GM21723 (cell line): Measurements from ENCODE around the gene KRTAP10-2.
"Not testable (repeated sequence)": the region's sequence is repeated elsewhere in the genome, so short reads cannot be mapped to it uniquely, and the experiment has no call there.

Experiments
- ATAC-seq: cut with Tn5 transposase; IDR thresholded peaks from one replicate; pipeline ENCODE4 v1.9.1; 2021; ENCODE audit warnings: mild to moderate bottlenecking, moderate library complexity; ENCODE audit not compliant: unreplicated experiment

The KRTAP10-2 gene, protein sequence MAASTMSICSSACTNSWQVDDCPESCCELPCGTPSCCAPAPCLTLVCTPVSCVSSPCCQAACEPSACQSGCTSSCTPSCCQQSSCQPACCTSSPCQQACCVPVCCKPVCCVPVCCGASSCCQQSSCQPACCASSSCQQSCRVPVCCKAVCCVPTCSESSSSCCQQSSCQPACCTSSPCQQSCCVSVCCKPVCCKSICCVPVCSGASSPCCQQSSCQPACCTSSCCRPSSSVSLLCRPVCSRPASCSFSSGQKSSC

DNA sequence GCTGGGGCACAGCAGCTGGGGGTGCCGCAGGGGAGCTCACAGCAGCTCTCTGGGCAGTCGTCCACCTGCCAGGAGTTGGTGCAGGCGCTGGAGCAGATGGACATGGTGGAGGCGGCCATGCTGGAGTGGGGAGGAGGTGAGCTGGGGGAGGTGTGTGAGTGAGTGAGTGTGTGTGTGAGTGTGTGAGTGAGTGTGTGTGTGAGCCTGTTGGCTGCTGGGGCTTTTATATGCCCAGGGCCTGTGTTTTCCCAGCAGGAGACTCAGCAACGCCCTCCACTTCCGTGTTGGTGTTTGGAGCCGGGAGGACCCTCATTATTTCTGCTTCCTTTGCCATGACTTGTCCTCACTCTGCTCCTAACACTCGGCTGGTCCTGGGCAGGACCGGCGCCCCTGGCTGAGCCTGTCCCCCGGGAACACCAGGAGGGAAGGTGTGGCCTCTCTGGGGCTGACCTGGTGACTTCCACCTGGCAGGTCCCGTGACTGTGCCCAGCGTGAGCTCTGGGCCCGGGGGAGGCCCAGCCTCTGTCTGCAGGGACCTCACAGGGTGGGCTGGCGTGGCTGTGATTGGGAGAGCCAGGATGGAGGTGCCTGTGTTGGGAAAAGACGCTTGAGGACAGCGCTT, at the start of gene KRTAP10-2:
Gene KRTAP10-2, minus strand, starts transcription at position 166 of the 622 bp plus-strand sequence. Its CDS starts 47 bp downstream, at position 119.
- ATAC-seq = no peak

DNA sequence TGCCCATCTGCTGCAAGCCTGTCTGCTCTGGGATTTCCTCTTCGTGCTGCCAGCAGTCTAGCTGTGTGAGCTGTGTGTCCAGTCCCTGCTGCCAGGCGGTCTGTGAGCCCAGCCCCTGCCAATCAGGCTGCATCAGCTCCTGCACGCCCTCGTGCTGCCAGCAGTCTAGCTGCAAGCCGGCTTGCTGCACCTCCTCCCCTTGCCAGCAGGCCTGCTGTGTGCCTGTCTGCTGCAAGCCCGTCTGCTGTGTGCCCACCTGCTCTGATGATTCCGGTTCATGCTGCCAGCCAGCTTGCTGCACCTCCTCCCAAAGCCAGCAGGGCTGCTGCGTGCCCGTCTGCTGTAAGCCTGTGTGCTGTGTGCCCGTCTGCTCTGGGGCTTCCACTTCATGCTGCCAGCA, 49.8 kb upstream of the KRTAP10-2 start:
- ATAC-seq = not testable (repeated sequence)

DNA sequence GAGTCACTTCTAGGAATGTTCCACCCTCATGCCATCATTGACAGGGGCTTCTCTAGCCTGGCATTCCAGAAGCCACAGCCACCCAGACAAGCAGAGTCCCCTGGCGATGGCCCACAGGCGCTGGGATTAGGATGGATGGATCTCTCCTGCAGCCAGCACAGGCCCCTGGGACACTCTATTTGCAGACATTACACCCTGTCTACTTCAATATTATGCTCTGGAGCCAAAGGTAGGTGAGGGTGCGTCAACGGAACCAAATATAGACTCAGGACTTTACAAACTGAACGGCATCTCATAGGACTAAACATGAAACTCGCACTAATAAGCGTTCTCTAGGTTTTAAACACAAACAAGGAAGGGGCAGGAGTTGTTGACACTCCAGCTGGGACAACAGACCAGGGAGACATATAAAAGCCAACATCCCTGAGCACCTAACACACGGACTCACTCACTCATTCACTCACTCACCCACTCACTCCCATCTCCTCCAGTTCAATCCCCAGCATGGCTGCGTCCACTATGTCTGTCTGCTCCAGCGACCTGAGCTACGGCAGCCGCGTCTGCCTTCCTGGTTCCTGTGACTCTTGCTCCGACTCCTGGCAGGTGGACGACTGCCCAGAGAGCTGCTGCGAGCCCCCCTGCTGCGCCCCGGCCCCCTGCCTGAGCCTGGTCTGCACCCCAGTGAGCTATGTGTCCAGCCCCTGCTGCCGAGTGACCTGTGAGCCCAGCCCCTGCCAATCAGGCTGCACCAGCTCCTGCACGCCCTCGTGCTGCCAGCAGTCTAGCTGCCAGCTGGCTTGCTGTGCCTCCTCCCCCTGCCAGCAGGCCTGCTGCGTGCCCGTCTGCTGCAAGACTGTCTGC, 49.0 kb upstream of the KRTAP10-2 start, which contains the start of gene KRTAP10-7:
Gene KRTAP10-7, plus strand, starts transcription at position 480 of the 861 bp plus-strand sequence. Its CDS starts 25 bp downstream, at position 505.
- ATAC-seq = not testable (repeated sequence)

DNA sequence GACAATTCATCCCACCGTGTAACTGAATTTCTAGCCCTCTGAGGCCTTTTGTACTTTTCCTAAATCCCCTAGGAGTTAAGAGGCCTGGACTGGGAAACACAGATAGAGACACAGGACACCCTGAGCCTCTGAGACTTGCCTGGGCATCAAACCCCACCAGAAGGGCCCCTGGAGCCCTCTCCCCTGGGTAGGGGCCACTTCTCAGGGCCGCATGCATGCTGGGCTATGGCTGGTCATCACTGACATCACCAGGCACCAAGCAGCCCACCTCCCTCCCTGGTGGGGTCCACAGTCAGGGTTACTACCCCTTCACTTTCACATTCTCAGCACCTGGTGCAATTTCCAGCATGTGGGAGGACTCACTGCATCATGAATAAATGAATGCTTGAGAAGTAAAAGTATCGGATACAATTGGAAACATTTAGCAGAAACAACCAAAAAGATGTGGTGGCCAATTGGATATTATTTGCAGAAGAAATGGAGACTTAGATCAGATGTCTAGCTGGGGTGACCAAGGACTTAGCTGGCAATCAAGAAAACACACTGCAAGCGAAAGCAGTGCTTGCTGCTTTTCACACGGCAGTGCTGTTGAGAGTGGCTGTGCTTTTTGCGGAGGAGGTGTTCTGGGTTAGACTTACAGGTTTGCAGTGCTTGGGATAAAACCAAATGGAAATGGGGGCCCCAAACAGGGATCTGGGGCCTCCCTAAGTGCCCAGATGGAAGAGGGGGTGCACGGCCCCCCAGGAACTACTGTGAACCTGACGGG, 48.1 kb upstream of the KRTAP10-2 start:
- ATAC-seq = no peak

DNA sequence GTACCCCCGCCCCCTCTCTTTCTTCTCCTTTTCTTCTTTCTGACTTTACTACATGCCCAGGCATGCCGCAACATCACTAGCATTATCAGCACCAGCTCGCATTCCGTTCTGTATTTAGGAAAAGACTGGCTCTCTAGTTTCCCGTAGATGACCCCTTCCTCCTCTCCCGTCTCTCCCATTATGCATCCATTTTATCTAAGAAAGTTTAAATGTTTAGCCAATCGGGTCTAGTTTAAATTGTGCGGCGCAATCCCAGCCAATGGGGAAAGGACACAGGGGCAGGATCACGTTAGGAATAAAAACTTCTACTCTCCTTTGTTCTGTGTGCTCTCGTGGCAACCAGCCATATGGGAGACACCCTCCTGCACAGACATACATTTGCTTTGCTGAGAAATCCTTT, 46.8 kb upstream of the KRTAP10-2 start:
- no peak for ATAC-seq

DNA sequence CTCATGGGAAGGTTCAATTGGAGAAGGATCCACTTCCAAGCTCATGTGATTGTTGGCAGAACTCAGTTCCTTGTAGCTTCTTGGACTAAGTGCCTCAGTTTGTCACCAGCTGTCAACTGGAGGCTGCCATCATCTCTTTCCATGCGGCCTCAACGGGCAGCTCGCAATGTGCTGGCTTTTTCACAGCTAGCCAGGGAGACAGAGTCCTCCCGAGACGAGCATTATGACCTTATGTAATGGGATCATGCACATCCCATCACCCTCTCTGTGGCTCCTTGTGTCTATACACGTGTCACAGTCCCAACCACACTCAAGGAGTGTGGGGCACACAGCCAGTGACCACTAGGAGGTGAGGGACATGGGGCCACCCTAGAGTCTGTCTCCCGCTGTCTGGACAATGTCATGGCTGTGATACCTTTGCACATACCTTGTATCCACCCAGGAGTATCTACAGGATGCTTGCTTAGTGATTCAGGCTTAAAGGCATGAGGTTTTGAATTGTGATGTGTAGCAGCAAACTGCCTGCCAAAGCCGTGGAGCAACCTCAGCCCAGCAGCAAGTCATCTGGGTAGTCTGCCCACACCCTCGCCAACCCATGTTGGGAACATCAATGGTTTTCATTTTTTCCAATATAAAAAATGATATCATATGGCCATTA, 44.9 kb upstream of the KRTAP10-2 start:
- ATAC-seq = no peak

DNA sequence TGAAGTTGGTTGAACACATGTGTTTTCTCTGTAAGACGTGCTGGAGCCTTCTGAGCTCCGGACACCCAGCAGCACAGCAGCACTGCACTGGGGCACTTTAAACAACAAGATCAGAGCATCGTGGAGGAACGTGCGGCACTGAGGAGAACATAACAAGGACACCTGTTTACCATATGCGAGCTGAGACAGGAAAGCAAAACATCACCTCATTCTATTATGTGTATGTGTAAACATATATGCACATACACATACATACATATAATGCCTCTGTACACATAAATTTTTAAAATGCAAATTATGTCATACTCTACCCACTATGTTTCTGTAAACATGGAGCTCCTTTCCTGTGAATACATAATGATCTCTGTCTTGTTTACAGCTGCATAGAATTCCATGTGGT, 44.2 kb upstream of the KRTAP10-2 start:
- ATAC-seq = no peak

DNA sequence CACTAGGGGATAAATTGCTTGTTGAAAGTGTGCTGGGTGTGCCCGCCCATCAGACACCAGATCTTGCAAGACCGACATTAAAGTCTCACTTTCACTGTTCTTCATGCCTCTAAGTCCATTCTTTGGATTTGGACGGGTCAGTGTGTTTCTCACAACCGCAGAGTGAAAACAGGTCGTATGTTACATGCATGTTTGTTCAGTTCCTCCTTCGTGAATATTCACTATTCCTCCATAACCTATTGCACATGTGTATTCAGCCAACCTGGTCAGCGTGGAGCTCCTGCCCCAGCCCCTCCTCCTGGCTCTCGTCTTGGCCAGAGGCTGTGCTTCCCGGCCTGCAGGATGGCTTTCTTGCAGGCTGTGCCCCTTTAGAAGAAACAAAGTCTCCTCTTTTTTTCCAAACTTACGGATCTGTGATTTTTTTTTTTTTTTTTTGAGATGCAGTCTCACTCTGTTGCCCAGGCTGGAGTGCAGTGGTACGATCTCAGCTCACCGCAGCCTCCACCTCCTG, 43.2 kb upstream of the KRTAP10-2 start:
- ATAC-seq = no peak

DNA sequence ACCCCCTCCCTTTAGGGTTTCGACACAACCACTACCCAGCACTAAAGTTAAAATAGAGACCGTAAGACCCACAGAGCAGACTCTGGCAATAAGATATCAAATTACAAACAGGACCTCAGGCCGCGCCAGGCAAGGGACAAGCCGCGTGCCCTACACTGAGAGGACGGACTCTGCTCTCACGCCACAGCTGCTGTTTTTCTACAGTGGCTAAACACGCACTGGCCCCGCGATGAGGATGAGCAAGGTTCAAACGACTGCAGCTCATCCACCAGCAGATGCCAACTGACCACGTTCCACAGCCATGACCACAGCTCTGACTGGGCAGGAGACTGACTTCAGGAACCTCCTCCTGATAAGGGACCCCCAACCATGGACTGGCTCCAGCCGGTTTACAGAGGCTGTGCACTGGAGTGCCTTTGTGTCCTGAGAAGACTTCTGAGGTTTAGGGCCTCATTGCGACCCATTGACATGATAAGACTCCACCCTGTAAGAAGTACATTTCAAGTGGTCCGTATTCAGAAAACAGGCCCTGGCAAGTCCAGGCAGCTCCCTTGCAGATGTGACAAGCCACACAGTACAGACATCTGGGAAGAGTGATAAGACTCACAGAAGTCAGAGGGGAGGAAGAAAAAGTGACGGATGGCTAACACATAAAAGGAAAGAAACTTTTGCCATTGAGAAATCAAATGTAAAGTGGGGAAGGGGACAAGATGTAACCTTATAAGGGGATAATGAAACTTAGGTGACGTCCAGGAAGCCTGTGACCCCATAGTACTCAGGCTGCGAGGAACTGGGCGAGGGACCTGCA, 42.5 kb upstream of the KRTAP10-2 start:
- ATAC-seq = no peak

DNA sequence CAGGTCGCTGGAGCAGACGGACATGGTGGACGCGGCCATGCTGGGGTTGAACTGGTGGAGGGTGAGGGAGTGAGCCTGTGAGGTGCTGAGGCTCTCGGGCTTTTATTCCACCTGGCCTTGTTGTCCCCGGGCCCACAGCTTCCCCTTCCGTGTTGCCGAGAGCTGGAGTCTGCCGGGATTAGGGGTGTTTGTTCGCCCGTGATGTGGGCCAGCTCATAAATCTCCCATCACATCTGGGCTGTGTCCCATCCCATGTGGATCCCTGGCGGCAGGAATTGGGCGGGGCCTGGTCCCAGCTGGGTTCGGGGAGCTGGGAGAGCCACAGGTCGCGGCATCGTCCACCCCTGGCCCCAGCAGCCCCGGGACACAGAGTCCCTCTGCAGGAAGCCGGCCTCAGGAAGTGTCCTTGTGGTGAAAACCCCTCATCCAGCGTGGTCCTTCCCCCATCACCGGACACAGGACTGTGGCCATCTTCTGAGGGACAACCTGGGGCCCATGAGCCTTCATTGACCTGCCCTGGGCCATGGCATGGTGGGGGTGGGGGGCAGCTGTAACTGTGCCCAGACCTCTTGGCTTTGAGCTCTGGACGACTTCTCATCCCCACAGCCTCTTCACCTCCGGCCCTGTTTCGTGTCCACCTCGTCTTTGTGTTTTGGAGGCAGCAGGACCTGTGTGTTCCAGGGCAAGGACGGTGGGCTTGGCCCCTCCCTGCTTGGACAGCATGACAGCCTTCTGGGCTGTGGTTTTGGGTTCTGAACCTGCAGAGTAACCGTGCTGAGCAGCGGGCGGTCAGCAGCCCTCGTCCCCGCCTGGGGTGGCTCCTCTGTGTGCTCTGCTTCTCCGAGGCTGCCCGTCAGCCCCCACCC, 41.4 kb upstream of the KRTAP10-2 start, which contains the start of gene KRTAP10-6:
Gene KRTAP10-6, minus strand, starts transcription at position 60 of the 866 bp plus-strand sequence. Its CDS starts 21 bp downstream, at position 39.
- no peak for ATAC-seq

DNA sequence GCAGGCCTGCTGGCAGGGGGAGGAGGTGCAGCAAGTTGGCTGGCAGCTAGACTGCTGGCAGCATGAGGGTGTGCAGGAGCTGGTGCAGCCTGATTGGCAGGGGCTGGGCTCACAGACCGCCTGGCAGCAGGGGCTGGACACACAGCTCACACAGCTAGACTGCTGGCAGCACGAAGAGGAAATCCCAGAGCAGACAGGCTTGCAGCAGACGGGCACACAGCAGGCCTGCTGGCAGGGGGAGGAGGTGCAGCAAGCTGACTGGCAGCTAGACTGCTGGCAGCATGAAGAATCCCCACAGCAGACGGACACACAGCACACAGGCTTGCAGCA, 40.5 kb upstream of the KRTAP10-2 start:
- not testable (repeated sequence) for ATAC-seq

DNA sequence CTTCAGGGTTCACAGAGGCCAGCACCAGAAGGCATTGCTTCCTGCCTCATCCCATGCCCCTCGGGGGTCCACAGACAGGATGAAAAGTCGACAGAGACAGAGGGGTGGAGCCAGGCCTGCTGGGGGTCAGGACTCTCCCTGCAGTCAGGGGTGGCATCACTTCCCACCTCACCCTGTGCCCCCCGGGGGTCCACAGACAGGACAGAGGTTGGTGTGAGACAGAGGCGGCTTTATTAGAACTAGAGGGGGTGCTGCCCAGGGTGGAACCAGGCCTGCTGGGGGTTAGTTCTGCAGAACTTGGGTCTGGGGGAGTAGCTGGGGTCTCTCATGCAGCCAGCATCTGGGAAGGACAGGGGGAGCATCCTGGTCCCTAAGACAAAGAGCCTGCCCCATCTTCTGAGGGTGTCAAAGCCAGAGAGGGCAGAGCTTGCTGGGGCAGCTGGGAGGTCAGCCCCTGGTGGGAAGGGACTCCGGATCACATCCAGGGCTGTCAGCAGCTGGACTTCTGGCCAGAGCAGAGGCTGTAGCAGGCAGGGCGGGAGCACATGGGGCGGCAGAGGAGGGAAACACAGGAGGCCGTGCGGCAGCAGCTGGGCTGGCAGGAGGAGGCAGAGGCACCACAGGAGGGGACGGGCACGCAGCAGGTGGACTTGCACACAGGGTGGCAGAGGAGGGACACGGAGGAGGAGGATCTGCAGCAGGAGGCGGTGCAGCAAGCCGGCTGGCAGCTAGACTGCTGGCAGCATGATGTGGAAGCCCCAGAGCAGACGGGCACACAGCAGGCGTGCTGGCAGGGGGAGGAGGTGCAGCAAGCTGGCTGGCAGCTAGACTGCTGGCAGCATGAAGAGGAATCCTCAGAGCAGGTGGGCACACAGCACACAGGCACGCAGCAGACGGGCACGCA, 39.8 kb upstream of the KRTAP10-2 start:
- ATAC-seq = not testable (repeated sequence)

DNA sequence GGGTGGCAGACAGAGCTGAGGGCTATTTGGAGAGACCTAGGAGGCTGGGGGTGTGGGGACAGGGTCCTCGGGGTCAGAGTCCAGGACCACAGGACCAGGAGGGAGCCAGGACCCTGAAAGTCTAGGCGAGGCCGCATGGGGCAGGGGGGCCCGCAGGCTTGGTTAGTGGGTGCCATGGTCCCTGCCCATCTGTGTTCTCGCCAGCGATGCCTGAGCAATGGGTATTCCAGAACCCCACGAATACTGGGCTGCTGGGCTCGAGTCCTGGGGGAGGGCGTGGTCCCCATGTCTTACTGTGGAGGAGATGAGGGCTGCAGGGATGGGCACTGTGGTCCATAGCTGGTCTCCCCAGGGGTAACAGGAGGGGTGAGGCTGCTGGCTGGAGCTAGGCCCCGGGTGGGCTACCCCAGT, 39.0 kb upstream of the KRTAP10-2 start:
- ATAC-seq = no peak

DNA sequence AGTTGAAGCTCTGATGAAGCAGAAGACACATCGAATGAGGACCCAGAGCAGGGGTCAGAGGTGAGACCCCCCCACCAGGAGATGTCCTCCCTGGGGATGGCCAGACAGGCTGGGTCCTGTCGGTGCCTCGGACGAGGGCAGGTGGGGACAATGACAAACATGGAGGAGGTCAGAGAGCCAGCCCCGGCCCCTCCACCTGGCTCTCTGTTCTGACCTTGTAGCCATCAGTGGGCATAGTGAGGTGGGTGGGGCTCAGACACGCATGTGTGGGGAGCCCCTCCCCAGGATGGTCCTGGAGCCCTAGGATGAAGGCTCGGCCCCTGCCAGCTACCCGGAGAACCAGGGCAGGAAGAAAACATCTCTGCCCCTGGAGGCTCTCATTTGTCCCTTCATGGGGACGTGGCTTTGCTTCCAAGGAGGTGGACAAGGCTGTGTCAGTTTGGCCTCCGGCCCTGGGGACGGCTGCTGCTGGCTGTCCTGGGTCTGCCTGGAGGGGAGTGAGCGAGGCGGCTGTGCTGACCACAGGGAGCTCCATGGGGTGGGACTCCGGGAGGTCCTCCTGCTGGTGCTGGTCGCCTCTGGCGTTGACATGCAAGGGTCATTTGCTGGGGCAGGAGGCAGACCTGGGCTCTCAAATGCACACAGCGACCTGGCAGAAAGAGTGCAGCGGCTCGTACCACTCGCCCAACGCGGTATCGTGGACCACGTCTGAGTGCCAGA, 38.4 kb upstream of the KRTAP10-2 start:
- ATAC-seq = no peak

DNA sequence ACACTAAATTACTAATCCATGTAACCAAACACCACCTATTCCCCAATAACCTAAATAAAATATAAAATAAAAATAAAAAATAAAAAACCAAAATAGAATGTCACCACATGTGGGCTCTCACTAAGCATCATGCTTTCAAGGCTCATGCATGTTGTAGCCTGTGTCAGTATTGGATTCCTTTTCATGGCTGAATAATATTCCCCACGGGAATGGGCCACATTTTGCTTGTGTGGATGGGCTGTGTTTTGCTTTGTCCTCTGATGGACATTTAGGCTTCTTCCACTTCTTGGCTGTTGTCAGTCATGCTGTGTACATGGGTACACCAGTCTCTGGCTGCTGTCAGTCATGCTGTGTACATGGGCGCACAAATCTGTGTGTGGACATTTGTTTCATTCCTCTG, 37.8 kb upstream of the KRTAP10-2 start:
- no peak for ATAC-seq

DNA sequence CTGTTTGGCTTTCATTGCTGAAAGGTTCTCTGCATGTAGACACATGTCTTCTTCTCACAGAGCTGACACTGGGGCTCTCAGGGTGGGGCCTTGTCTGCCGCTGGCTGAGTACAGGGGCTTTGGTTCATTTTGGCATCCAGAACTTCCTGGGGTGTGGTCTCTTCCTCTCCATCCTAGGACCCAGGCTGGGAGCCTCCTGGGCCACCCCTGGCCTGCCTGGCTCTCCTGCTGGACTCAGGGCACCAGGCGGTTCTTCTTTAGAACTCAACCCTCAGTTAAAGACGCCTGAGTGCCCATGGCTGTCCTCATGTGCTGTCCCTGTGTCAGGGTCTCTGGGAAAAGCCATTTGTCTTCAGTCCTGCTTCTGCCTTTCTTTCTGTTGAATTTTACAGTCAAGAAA, 34.6 kb upstream of the KRTAP10-2 start:
- ATAC-seq = no peak

DNA sequence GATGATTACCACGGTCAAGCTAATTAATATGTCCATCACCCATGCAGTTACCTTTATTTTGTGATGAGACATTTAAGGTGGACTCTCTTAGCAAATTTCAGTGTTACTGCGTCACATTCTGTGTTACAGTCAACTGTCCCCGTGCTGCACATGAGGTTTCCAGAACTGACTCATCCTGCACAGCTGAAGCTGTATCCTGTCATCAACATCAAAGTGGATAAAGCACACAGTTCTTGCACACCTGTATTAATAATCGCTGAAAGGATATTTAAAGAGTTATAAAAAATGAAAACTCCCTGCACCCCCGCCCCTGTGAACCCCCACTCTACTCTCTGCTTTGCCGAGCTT, 32.5 kb upstream of the KRTAP10-2 start:
- ATAC-seq = no peak
